Breast epithelium (tissue), 4 donors: ENCODE data around the gene ARL6IP5. TPM values are rescaled to one million over a fixed set of nuclear protein-coding genes. Genes with fewer than 3 reads are reported as not detected.

ENCODE experiments used
- DNase-seq, 2 donors: peaks; one replicate each; pipeline ENCODE4 v3.0.0-alpha.2; 2019; ENCODE audit warnings: low spot score in 2 of 2
- H3K27ac ChIP-seq, 2 donors: fragments of 200-600 bp; sonication (generic) in 1 of 2; one replicate each; pipeline ENCODE4 v1.5.1; 2016 to 2019; ENCODE audit warnings: mild to moderate bottlenecking in 1 of 2
- H3K27me3 ChIP-seq, 2 donors: fragments of 200-600 bp; sonication (generic) in 1 of 2; one replicate each; pipeline versions ENCODE4 v1.5.1 to v1.6.0; 2017 to 2019; ENCODE audit warnings: control low read depth in 1 of 2, mild to moderate bottlenecking in 1 of 2
- H3K36me3 ChIP-seq: fragments of 200-600 bp; one replicate; pipeline ENCODE4 v1.5.1; 2019
- H3K4me1 ChIP-seq, 2 donors: fragments of 200-600 bp; sonication (generic); one replicate each; pipeline ENCODE4 v1.5.1; 2016 to 2019; ENCODE audit warnings: control low read depth in 1 of 2
- H3K4me3 ChIP-seq, 3 donors: fragments of 200-600 bp; sonication (generic); 1 replicate in 2 of 3; 2 replicates in 1 of 3; pipeline ENCODE4 v1.5.1; 2016 to 2019; ENCODE audit warnings: mild to moderate bottlenecking in 3 of 3, moderate library complexity in 2 of 3
- H3K9me3 ChIP-seq, 2 donors: fragments of 200-600 bp; sonication (generic) in 1 of 2; one replicate each; pipeline ENCODE4 v1.5.1; 2016 to 2019; ENCODE audit warnings: control low read depth in 1 of 2
- POLR2A ChIP-seq: fragments of 450-650 bp; IDR thresholded peaks from one replicate; pipeline ENCODE4 v1.6.1; 2016; ENCODE audit warnings: antibody characterized with exemption, mild to moderate bottlenecking, moderate library complexity
- POLR2AphosphoS5 ChIP-seq, 3 donors: sonication (generic); formaldehyde crosslinking; IDR thresholded peaks; one replicate each; pipeline ENCODE4 v1.6.1; 2017; ENCODE audit warnings: antibody characterized with exemption in 3 of 3
- intact Hi-C: fragments of 100-400 bp; cut with DNase I; formaldehyde crosslinking; loops from one replicate; pipeline ENCODE4 v1.15.1; 2023; ENCODE audit warnings: low total_unique reads
- total RNA-seq, 3 donors: library from RNA; depleted of rRNA; stranded (reverse); fragments of >200 nt; gene quantifications; one replicate each; pipeline ENCODE4 v1.1.0, GENCODE V29; 2016
- TF ChIP-seq, protein P1 (sequence below), 3 donors: fragments of 450-650 bp; IDR thresholded peaks; one replicate each; pipeline ENCODE4 v1.5.1; 2016 to 2017; ENCODE audit warnings: antibody characterized with exemption in 3 of 3, mild to moderate bottlenecking in 3 of 3, moderate library complexity in 3 of 3

ARL6IP5 gene
- total RNA-seq, 3 donors from 2014 or later = 123 to 210 (median 174) TPM

DNA sequence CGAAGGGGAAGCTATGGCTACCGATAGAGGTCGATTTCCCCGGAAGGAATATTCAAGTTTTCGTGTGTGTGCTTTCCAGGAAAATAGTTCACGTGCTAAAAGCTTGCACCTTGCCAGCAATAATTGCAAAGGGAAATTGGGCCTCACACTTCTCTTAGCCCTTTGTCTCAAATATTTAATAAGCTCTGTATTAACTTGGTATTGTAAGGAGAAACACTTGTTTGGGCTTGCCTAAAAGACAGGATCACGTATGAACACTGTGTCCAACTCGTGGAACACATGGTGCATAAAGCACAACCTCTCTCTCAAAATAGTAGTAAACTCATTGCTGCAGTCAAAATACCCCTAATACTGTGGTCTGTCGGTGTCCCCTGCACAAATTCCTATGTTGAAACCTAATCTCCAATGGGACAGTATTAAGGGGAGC lies 32.3 kb upstream of the ARL6IP5 start:
- TF ChIP-seq, protein P1, sequence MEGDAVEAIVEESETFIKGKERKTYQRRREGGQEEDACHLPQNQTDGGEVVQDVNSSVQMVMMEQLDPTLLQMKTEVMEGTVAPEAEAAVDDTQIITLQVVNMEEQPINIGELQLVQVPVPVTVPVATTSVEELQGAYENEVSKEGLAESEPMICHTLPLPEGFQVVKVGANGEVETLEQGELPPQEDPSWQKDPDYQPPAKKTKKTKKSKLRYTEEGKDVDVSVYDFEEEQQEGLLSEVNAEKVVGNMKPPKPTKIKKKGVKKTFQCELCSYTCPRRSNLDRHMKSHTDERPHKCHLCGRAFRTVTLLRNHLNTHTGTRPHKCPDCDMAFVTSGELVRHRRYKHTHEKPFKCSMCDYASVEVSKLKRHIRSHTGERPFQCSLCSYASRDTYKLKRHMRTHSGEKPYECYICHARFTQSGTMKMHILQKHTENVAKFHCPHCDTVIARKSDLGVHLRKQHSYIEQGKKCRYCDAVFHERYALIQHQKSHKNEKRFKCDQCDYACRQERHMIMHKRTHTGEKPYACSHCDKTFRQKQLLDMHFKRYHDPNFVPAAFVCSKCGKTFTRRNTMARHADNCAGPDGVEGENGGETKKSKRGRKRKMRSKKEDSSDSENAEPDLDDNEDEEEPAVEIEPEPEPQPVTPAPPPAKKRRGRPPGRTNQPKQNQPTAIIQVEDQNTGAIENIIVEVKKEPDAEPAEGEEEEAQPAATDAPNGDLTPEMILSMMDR (IDR thresholded peaks at IDR 0.05) = no peak
- TF ChIP-seq POLR2AphosphoS5 (IDR thresholded peaks at IDR 0.05) = peak in 1 of 3 donors; percentile 54
- Histone ChIP-seq H3K36me3 (peaks cover 6% of the 10 kb centered on the region), H3K27ac (peak overlapping the region; percentile 99), H3K4me1 (peaks cover 0 to 20% of the 10 kb centered on the region in 2 donors), H3K27me3 (no peaks in the 10 kb centered on the region), H3K4me3 (peak overlapping the region; percentile 84 to 92 (median 86)), H3K9me3 (no peaks in the 10 kb centered on the region)
- DNase-seq = no peak
- intact Hi-C loops = no loop called here

DNA sequence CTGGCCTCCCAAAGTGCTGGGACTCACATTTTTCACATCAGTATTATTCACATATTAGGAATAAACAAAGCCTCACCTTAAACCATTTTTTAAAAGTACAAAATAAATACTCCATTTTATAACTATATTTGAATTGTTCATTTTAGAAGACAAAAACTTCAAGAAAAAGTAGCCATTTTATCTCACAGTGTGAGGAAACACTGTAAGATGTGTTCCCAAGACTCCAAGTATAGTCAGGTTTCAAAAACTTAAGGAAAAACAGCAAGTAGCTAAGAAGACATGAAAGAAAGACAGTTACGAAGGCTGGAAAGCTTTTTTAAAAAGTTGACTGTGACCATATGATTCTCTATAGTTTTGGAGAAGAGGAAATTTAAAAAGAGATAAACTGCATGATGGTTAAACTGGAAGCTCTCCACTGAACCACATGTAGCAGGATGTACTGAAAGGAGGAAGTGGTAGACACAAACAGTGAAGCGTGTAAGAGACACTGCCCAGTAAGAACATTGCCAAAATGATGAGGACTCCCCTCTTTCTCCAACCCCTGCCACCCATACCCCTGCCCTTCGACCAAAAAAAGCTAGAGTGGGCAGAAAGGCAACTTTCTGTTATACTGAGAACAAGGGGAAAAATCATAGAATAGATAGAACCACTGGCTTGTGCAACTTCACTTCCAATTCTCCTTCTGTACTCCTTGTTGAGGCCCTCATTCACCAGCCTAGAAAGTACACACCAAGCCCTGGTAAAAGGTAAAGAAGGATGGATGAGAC lies 26.4 kb upstream of the ARL6IP5 start:
- peaks cover 5% of the 10 kb centered on the region for H3K36me3 ChIP-seq
- intact Hi-C loops = no loop called here
- TF ChIP-seq POLR2A (no peak), POLR2AphosphoS5 (IDR thresholded peaks at IDR 0.05) (no peak)
- H3K27ac ChIP-seq = no peak overlapping the region
- H3K27me3 ChIP-seq = no peaks in the 10 kb centered on the region
- no peak overlapping the region for H3K4me3 ChIP-seq
- H3K9me3 ChIP-seq = no peaks in the 10 kb centered on the region
- no peak for DNase-seq
- H3K4me1 ChIP-seq = no peaks in the 10 kb centered on the region

DNA sequence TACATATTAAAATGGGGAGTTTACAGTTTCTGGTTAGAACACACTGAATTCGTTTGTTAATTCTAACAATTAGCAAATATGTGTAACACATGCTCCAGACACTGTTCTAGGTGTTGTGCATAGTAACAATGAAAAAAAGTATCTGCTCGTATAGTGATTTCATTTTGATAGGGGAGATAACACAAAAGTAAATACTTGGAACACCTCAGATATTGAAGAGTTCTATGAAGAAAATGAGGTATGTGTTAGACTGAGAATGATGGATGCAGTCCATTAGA lies 25.9 kb upstream of the ARL6IP5 start:
- Histone ChIP-seq H3K4me3 (no peak overlapping the region), H3K27me3 (no peaks in the 10 kb centered on the region), H3K4me1 (no peaks in the 10 kb centered on the region), H3K36me3 (peaks cover 5% of the 10 kb centered on the region), H3K27ac (no peak overlapping the region), H3K9me3 (no peaks in the 10 kb centered on the region)
- TF ChIP-seq, protein P1 (IDR thresholded peaks at IDR 0.05) = no peak
- no peak for TF ChIP-seq POLR2A
- no peak for TF ChIP-seq POLR2AphosphoS5 (IDR thresholded peaks at IDR 0.05)
- no peak for DNase-seq
- intact Hi-C loops = no loop called here

DNA sequence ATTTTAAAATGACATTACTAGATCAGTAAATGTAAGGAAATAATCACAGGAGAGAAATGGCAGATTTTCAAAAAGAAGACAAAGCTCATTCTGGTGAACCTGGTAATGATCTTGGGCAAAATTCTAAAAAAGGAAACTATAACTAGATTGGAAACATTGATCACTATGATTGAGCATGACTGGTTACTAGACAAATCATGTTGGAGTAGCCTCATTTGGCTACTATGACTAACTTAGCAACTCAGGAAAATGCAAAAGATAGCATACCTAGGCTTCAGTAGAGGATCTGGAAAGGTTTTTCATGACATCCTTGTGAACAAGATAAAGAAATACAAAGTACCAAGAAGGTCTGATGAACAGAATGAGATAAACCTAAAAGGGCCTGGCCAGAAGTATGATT lies 25.0 kb upstream of the ARL6IP5 start:
- Histone ChIP-seq H3K36me3 (peaks cover 5% of the 10 kb centered on the region), H3K9me3 (no peaks in the 10 kb centered on the region), H3K4me1 (no peaks in the 10 kb centered on the region), H3K27me3 (no peaks in the 10 kb centered on the region), H3K27ac (no peak overlapping the region), H3K4me3 (no peak overlapping the region)
- no peak for DNase-seq
- TF ChIP-seq POLR2A = no peak
- no peak for TF ChIP-seq POLR2AphosphoS5 (IDR thresholded peaks at IDR 0.05)
- intact Hi-C loops = no loop called here

DNA sequence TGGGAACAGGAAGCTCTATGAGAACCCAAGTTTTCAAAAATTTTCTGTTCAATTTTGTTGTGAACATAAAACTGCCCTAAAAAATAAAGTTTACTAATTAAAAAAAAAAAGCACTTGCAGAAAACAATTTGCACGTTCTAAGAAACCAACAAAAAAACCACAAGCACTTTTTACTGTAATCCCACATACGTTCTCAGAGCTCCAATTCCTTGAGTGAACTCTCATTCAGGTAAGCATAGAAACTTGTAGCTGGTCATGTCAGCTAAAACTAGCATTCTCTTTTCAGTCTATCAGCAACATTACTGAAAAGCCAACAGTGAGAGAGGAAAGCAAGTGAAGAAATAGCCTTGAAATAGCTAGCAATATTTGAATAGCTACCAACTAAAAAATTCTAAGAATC lies 21.1 kb upstream of the ARL6IP5 start:
- H3K4me3 ChIP-seq = no peak overlapping the region
- H3K27ac ChIP-seq = no peak overlapping the region
- intact Hi-C loops = no loop called here
- H3K4me1 ChIP-seq = no peaks in the 10 kb centered on the region
- no peaks in the 10 kb centered on the region for H3K27me3 ChIP-seq
- DNase-seq = no peak
- TF ChIP-seq POLR2AphosphoS5 (IDR thresholded peaks at IDR 0.05) (no peak), POLR2A (no peak)
- TF ChIP-seq, protein P1 (IDR thresholded peaks at IDR 0.05) = no peak
- no peaks in the 10 kb centered on the region for H3K36me3 ChIP-seq
- no peaks in the 10 kb centered on the region for H3K9me3 ChIP-seq

DNA sequence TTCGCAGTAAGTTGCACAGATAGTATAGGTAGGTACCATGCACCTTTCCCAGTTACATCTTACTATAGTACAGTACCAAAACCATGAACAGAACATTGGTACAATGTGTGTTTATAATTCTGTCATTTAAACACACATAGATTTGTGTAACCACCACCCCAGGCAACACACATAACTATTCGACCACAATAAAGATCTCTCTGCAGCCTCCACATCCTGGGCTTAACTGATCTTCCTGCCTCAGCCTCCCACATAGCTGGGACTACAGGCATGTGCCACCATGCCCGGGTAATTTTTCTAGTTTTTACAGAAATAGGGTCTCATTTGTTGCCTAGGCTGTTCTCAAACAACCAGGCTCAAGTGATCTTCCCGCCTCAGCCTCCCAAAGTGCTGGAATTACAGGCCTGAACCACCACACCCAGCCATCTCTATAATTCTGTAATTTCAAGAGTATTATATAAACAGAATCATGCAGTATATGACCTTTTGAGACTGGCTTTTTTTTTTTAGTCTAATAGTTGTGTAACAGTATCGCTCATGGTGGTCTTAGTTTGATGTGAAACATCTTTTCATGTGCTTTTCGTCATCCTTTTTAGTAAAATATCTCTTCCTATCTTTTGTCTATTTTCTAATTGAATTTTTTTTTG lies 19.3 kb upstream of the ARL6IP5 start:
- Histone ChIP-seq H3K4me3 (no peak overlapping the region), H3K27ac (no peak overlapping the region), H3K27me3 (no peaks in the 10 kb centered on the region), H3K4me1 (no peaks in the 10 kb centered on the region), H3K36me3 (no peaks in the 10 kb centered on the region), H3K9me3 (no peaks in the 10 kb centered on the region)
- DNase-seq = no peak
- intact Hi-C loops = no loop called here
- no peak for TF ChIP-seq POLR2A
- TF ChIP-seq, protein P1 (IDR thresholded peaks at IDR 0.05) = no peak
- TF ChIP-seq POLR2AphosphoS5 (IDR thresholded peaks at IDR 0.05) = no peak
